ENCODE measurements around the gene SECTM1. TPM values are rescaled to one million over a fixed set of nuclear protein-coding genes. Genes with fewer than 3 reads are reported as not detected.

Gene SECTM1
- total RNA-seq, 6 experiments from 2014 or later, result 3.9 to 7.4 (median 5.8) TPM

GRCh38 chr17:82298538-82299421 lies 34.8 kb downstream of the SECTM1 start:
- TF ChIP-seq POLR2A (IDR thresholded peaks at IDR 0.05), result no peak
- TF ChIP-seq CTCF (IDR thresholded peaks at IDR 0.05), result no peak
- H3K27me3 ChIP-seq, result no peaks in the 10 kb centered on the region
- peaks cover 0 to 41% (median 11%) of the 10 kb centered on the region in 4 donors for H3K4me1 ChIP-seq
- ATAC-seq, result no peak
- WGBS (ENCODE audit: insufficient coverage, low coverage, low lambda C conversion rate, missing lambda C conversion rate), result 60% methylated on average over 13 of the region's 27 CpGs
- no peaks in the 10 kb centered on the region for H3K9me3 ChIP-seq
- intact Hi-C loops (cut with DNase I), result no loop called here
- peak overlapping the region; percentile 3 to 38 (median 38) for H3K4me3 ChIP-seq
- no peaks in the 10 kb centered on the region for H3K36me3 ChIP-seq
- DNase-seq, result peak; percentile 38 to 54 (median 52)
- H3K27ac ChIP-seq, result peak overlapping the region; percentile 85 to 91 (median 88)

GRCh38 chr17:82297714-82298537 lies 35.6 kb downstream of the SECTM1 start:
- no peaks in the 10 kb centered on the region for H3K36me3 ChIP-seq
- DNase-seq (peak; percentile 88 to 93 (median 88)), ATAC-seq (peak; percentile 74 to 78 (median 76))
- peak; percentile 84 for TF ChIP-seq POLR2A (IDR thresholded peaks at IDR 0.05)
- no peak for TF ChIP-seq CTCF (IDR thresholded peaks at IDR 0.05)
- 12% methylated on average over 19 of the region's 36 CpGs for WGBS (ENCODE audit: insufficient coverage, low coverage, low lambda C conversion rate, missing lambda C conversion rate)
- no peaks in the 10 kb centered on the region for H3K9me3 ChIP-seq
- H3K4me1 ChIP-seq, result peaks cover 0 to 38% (median 13%) of the 10 kb centered on the region in 4 donors
- H3K27me3 ChIP-seq, result no peaks in the 10 kb centered on the region
- intact Hi-C loops (cut with DNase I), result no loop called here
- H3K27ac ChIP-seq, result peak overlapping the region; percentile 85 to 91 (median 88)
- H3K4me3 ChIP-seq, result peak overlapping the region; percentile 21 to 38 (median 38)

- Histone ChIP-seq H3K27me3 (no peaks in the 10 kb centered on the region), H3K4me3 (peak overlapping the region in 2 of 3 donors; percentile 21 to 38), H3K9me3 (no peaks in the 10 kb centered on the region), H3K36me3 (no peaks in the 10 kb centered on the region), H3K4me1 (peaks cover 0 to 36% (median 13%) of the 10 kb centered on the region in 4 donors), H3K27ac (peak overlapping the region; percentile 85 to 91 (median 88))
- 54% methylated on average over 15 of the region's 19 CpGs for WGBS (ENCODE audit: insufficient coverage, low coverage, low lambda C conversion rate, missing lambda C conversion rate)
- TF ChIP-seq CTCF (IDR thresholded peaks at IDR 0.05), result no peak
- peak; percentile 36 for TF ChIP-seq POLR2A (IDR thresholded peaks at IDR 0.05)
- ATAC-seq (peak in 3 of 4 donors; percentile 4 to 33 (median 9)), DNase-seq (peak; percentile 77 to 84 (median 84))
- intact Hi-C loops (cut with DNase I), result no loop called here
Observed at GRCh38 chr17:82297280-82297713, 36.3 kb downstream of the SECTM1 start.

- intact Hi-C loops (cut with DNase I), result no loop called here
- Histone ChIP-seq H3K9me3 (no peaks in the 10 kb centered on the region), H3K27ac (peak overlapping the region; percentile 85 to 91 (median 88)), H3K36me3 (no peaks in the 10 kb centered on the region), H3K4me3 (no peak overlapping the region), H3K27me3 (no peaks in the 10 kb centered on the region), H3K4me1 (peaks cover 0 to 36% (median 13%) of the 10 kb centered on the region in 4 donors)
- 66% methylated on average over 7 of the region's 7 CpGs for WGBS (ENCODE audit: insufficient coverage, low coverage, low lambda C conversion rate, missing lambda C conversion rate)
- peak in 1 of 3 donors; percentile 53 for DNase-seq
- no peak for ATAC-seq
- TF ChIP-seq POLR2A (IDR thresholded peaks at IDR 0.05) (no peak), CTCF (IDR thresholded peaks at IDR 0.05) (no peak)
Observed at GRCh38 chr17:82296511-82297279, 36.9 kb downstream of the SECTM1 start.

Measured in right lobe of liver (tissue), 6 donors.